SK-N-SH (cell line): ENCODE measurements around the gene FHL2. TPM values are rescaled to one million over a fixed set of nuclear protein-coding genes. Genes with fewer than 3 reads are reported as not detected.

Experiments
- CTCF ChIA-PET: fragments of 300-600, 350-600 bp; formaldehyde crosslinking; extraction: SDS; loops from one replicate; lab custom pipeline; 2021; lab: Yijun Ruan, JAX
- POLR2A ChIA-PET: fragments of 350-600 bp; sonication (Branson Sonifier 250); formaldehyde crosslinking; extraction: SDS; loops from one replicate; lab custom pipeline; 2020; ENCODE audit warnings: antibody characterized with exemption, inconsistent platforms; lab: Yijun Ruan, JAX
- DNase-seq: peaks from one replicate; pipeline ENCODE4 v3.0.0; 2012
- H2AFZ ChIP-seq: fragments of 200-600 bp; sonication (generic); 2 replicates; pipeline ENCODE4 v1.8.1; 2016; ENCODE audit warnings: antibody characterized with exemption, mild to moderate bottlenecking, low read depth
- H3F3A ChIP-seq: fragments of 200-600 bp; sonication (generic); replicated peaks from 2 replicates; pipeline ENCODE3; 2016; ENCODE audit warnings: antibody characterized with exemption, mild to moderate bottlenecking; ENCODE audit not compliant: insufficient read depth
- H3K27ac ChIP-seq, 2 experiments: fragments of 200-500 bp in 1 of 2; fragments of 200-600 bp in 1 of 2; sonication (Bioruptor generic) in 1 of 2; sonication (generic), shearing (Covaris generic) in 1 of 2; 2 replicates each; pipeline versions ENCODE4 v1.5.1 to v1.6.1; 2014 to 2016; ENCODE audit warnings: low read depth in 2 of 2, inconsistent platforms in 1 of 2, low read length in 1 of 2, mild to moderate bottlenecking in 1 of 2, mixed read lengths in 1 of 2
- H3K27me3 ChIP-seq: fragments of 200-600 bp; sonication (generic), shearing (Covaris generic); 2 replicates; pipeline ENCODE4 v1.6.1; 2016; ENCODE audit warnings: mixed run types; ENCODE audit not compliant: insufficient read depth
- H3K36me3 ChIP-seq, 2 experiments: fragments of 200-500 bp in 1 of 2; fragments of 200-600 bp in 1 of 2; sonication (Bioruptor generic) in 1 of 2; sonication (generic) in 1 of 2; replicated peaks in 1 of 2; 2 replicates each; pipeline versions ENCODE3 to v1.5.1; 2014 to 2016; ENCODE audit warnings: low read length in 1 of 2, mild to moderate bottlenecking in 1 of 2; ENCODE audit not compliant: insufficient read depth in 2 of 2, control insufficient read depth in 1 of 2
- H3K4me1 ChIP-seq, 2 experiments: fragments of 200-500 bp in 1 of 2; fragments of 200-600 bp in 1 of 2; sonication (Bioruptor generic) in 1 of 2; sonication (generic), shearing (Covaris generic) in 1 of 2; 2 replicates each; pipeline versions ENCODE4 v1.5.1 to v1.6.1; 2014 to 2016; ENCODE audit warnings: low read depth in 1 of 2, low read length in 1 of 2, mixed run types in 1 of 2; ENCODE audit not compliant: insufficient read depth in 2 of 2, control insufficient read depth in 1 of 2
- H3K4me2 ChIP-seq: fragments of 200-600 bp; sonication (generic), shearing (Covaris generic); 2 replicates; pipeline ENCODE4 v1.6.1; 2017; ENCODE audit warnings: mixed run types
- H3K4me3 ChIP-seq, 2 experiments: fragments of 200-500 bp in 1 of 2; fragments of 200-600 bp in 1 of 2; sonication (Bioruptor generic) in 1 of 2; sonication (generic), shearing (Covaris generic) in 1 of 2; 2 replicates each; pipeline versions ENCODE4 v1.5.1 to v1.8.1; 2014 to 2016; ENCODE audit warnings: low read depth in 2 of 2, inconsistent platforms in 1 of 2, low read length in 1 of 2, mild to moderate bottlenecking in 1 of 2, mixed read lengths in 1 of 2, moderate library complexity in 1 of 2
- H3K79me2 ChIP-seq: fragments of 200-600 bp; sonication (generic); 2 replicates; pipeline ENCODE4 v1.8.1; 2017; ENCODE audit warnings: mild to moderate bottlenecking; ENCODE audit not compliant: insufficient read depth
- H3K9ac ChIP-seq: fragments of 200-600 bp; sonication (generic); 2 replicates; pipeline ENCODE4 v1.6.1; 2017; ENCODE audit warnings: mixed run types
- H3K9me2 ChIP-seq: fragments of 200-600 bp; sonication (generic); 2 replicates; pipeline ENCODE4 v1.6.1; 2017; ENCODE audit warnings: mixed run types
- H3K9me3 ChIP-seq: fragments of 200-600 bp; sonication (generic); 2 replicates; pipeline ENCODE4 v1.6.1; 2017; ENCODE audit warnings: mixed run types, mild to moderate bottlenecking, moderate library complexity
- H4K20me1 ChIP-seq: fragments of 200-600 bp; sonication (generic); 2 replicates; pipeline ENCODE4 v1.6.1; 2017; ENCODE audit warnings: mild to moderate bottlenecking, mixed run types; ENCODE audit not compliant: insufficient read depth
- CHD2 ChIP-seq: fragments of 150-350 bp; IDR thresholded peaks from 2 replicates; pipeline ENCODE4 v1.6.1; 2018; ENCODE audit warnings: low read length; ENCODE audit not compliant: partially characterized antibody
- EP300 ChIP-seq, 2 experiments: IDR thresholded peaks; 2 replicates each; pipeline versions ENCODE4 v1.4.0 to v1.6.1; 2012; ENCODE audit warnings: borderline replicate concordance in 1 of 2, low read depth in 1 of 2, low read length in 1 of 2
- FOXJ3 ChIP-seq: sonication (generic); formaldehyde crosslinking; IDR thresholded peaks from 2 replicates; pipeline ENCODE4 v1.5.1; 2020; ENCODE audit warnings: mild to moderate bottlenecking, missing genetic modification reagents
- FOXM1 ChIP-seq: IDR thresholded peaks from 2 replicates; pipeline ENCODE4 v1.4.0; 2012; ENCODE audit warnings: low read depth, mild to moderate bottlenecking
- GATA2 ChIP-seq: sonication (generic); formaldehyde crosslinking; IDR thresholded peaks from 2 replicates; pipeline ENCODE4 v1.5.0; 2020; ENCODE audit warnings: mild to moderate bottlenecking, missing genetic modification reagents
- IRF3 ChIP-seq: fragments of 150-350 bp; IDR thresholded peaks from 2 replicates; pipeline ENCODE4 v1.6.1; 2016; ENCODE audit warnings: mild to moderate bottlenecking, low read depth, low read length
- MEF2A ChIP-seq: IDR thresholded peaks from 2 replicates; pipeline ENCODE4 v1.4.0; 2012; ENCODE audit warnings: low read depth, borderline replicate concordance
- MXI1 ChIP-seq: IDR thresholded peaks from 2 replicates; pipeline ENCODE4 v1.6.1; 2012; ENCODE audit warnings: mild to moderate bottlenecking, low read depth, low read length, improper control_type of control experiment
- PBX3 ChIP-seq: IDR thresholded peaks from 2 replicates; pipeline ENCODE4; 2012
- POLR2AphosphoS5 ChIP-seq: IDR thresholded peaks from 2 replicates; pipeline ENCODE4 v1.6.1; 2012; ENCODE audit warnings: low read depth, low read length
- RAD21 ChIP-seq: IDR thresholded peaks from 2 replicates; pipeline ENCODE4 v1.6.1; 2012; ENCODE audit warnings: mild to moderate bottlenecking, low read length
- REST ChIP-seq: IDR thresholded peaks from 2 replicates; pipeline ENCODE4 v1.6.1; 2012; ENCODE audit warnings: mild to moderate bottlenecking, low read depth, low read length, moderate library complexity
- TAF1 ChIP-seq: IDR thresholded peaks from 2 replicates; pipeline ENCODE4 v1.6.1; 2012; ENCODE audit warnings: low read depth, mild to moderate bottlenecking, low read length, moderate library complexity, borderline replicate concordance
- TCF12 ChIP-seq: IDR thresholded peaks from 2 replicates; pipeline ENCODE4 v1.4.0; 2012
- TEAD4 ChIP-seq: IDR thresholded peaks from 2 replicates; pipeline ENCODE4 v1.4.0; 2012; ENCODE audit warnings: mild to moderate bottlenecking, borderline replicate concordance; ENCODE audit not compliant: insufficient read depth
- USF1 ChIP-seq: IDR thresholded peaks from 2 replicates; pipeline ENCODE4 v1.4.0; 2012; ENCODE audit warnings: low read depth, borderline replicate concordance
- YY1 ChIP-seq: IDR thresholded peaks from 2 replicates; pipeline ENCODE4 v1.4.0; 2012; ENCODE audit warnings: low read depth, mild to moderate bottlenecking
- ZBTB33 ChIP-seq: IDR thresholded peaks from 2 replicates; pipeline ENCODE4 v1.4.0; 2012; ENCODE audit warnings: low read depth, borderline replicate concordance
- WGBS: methylation state at CpG from one replicate; pipeline ENCODE4 v1.1.6; 2017; ENCODE audit warnings: low lambda C conversion rate; 5-methylcytosine and 5-hydroxymethylcytosine counted together
- polyA plus RNA-seq, 3 experiments: library from polyadenylated mRNA; depleted of rRNA; stranded (reverse); fragments of >200 nt; gene quantifications; 2 replicates each; pipeline ENCODE4 v1.2.3, GENCODE V29; 2012

Gene FHL2
- polyA plus RNA-seq, 1 of the 3 experiments (the other 2 are of a cell fraction): 31.7 TPM

- H3K4me1 ChIP-seq: peaks cover 6% of the 10 kb centered on the region in 2 experiments; a peak in 1 of 4 replicates
- H3F3A ChIP-seq: peaks cover 5% of the 10 kb centered on the region
- ChIA-PET POLR2A (no interaction called here), CTCF (interaction anchor here (0.6 to 3.5 kb wide), 19 partner anchors 8 to 154 kb away, joined by 3 to 35 read pairs (median 4); no protein-coding TSS in a partner anchor)
- no peak overlapping the region for H3K9ac ChIP-seq
- H3K4me3 ChIP-seq: no peak overlapping the region
- DNase-seq: no peak
- H3K79me2 ChIP-seq: peaks cover 62% of the 10 kb centered on the region; the same call in 1 of the 2 replicates
- H3K27ac ChIP-seq: no peak overlapping the region
- no peaks in the 10 kb centered on the region for H3K9me3 ChIP-seq
- peaks cover 5 to 30% of the 10 kb centered on the region in 2 experiments for H3K36me3 ChIP-seq
- TF ChIP-seq TEAD4 (no peak), MEF2A (no peak), REST (no peak), FOXM1 (no peak), MXI1 (no peak), POLR2AphosphoS5 (no peak), TAF1 (no peak), PBX3 (no peak), YY1 (no peak), ZBTB33 (no peak), USF1 (no peak), GATA2 (no peak), IRF3 (no peak), RAD21 (no peak), FOXJ3 (CRISPR knock-in tag) (no peak), CHD2 (no peak), EP300 (IDR thresholded peaks at IDR 0.05; ENCODE audit: borderline replicate concordance in 1 of 2, low read depth in 1 of 2, low read length in 1 of 2) (no peak), TCF12 (no peak)
- no peak overlapping the region for H3K4me2 ChIP-seq
- WGBS: 86% methylated on average over 12 of the region's 12 CpGs
- H4K20me1 ChIP-seq: peaks cover 11% of the 10 kb centered on the region; the same call in 1 of the 2 replicates
- H3K27me3 ChIP-seq: no peaks in the 10 kb centered on the region
- H2AFZ ChIP-seq: no peak overlapping the region
- H3K9me2 ChIP-seq: no peaks in the 10 kb centered on the region
Measured at GRCh38 chr2:105378276-105378840, 20.5 kb downstream of the FHL2 start.
